GM19463 (cell line): Measurements from ENCODE around the gene NAA25.

Experiments used
- ATAC-seq: cut with Tn5 transposase; IDR thresholded peaks from one replicate; pipeline ENCODE4 v1.9.1; 2021; ENCODE audit warnings: mild to moderate bottlenecking, moderate library complexity; ENCODE audit not compliant: unreplicated experiment

Gene NAA25

GRCh38 chr12:111980598-111980997 is 128.0 kb downstream of the NAA25 start:
- no peak for ATAC-seq

GRCh38 chr12:111978545-111978944 is 130.0 kb downstream of the NAA25 start:
- ATAC-seq, result no peak

- no peak for ATAC-seq
These were observed 131.7 kb downstream of the NAA25 start for GRCh38 chr12:111976860-111977259.
